ENCODE results near the gene PXYLP1. TPM values are rescaled to one million over a fixed set of nuclear protein-coding genes. Genes with fewer than 3 reads are reported as not detected.

PXYLP1 gene
- total RNA-seq, 1 donor from 2014 or later, result 21.2 TPM

DNA sequence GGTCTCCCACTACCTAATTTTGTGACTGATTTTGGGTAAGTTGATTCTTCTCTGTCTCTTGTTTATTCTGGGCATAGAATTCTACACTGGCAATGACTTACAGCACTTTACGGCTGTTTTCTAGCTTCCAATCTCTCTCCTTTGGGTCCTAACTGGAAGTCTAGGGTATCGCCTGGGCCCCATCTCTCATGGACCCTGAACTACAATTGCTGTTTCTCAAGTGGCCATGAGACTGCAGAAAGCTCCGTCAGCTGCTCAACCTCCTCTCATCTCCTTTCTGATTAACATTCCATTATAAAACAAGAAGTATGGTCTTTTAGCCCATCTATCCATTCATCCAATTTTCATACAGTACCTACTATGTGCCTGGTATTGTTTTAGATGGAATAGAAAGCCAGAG lies 4.4 kb upstream of the PXYLP1 start:
- H3K27me3 Mint-ChIP-seq (ENCODE audit: unreplicated experiment), result no peaks in the 10 kb centered on the region
- H3K4me3 Mint-ChIP-seq (ENCODE audit: unreplicated experiment), result no peak overlapping the region
- DNase-seq (ENCODE audit: extremely low spot score, unreplicated experiment), result peak; percentile 7
- peak overlapping the region; percentile 58 for H3K27ac Mint-ChIP-seq (ENCODE audit: unreplicated experiment)
- H3K9me3 Mint-ChIP-seq (ENCODE audit: unreplicated experiment), result peaks cover 17% of the 10 kb centered on the region
- H3K36me3 Mint-ChIP-seq (ENCODE audit: unreplicated experiment), result peaks cover 1% of the 10 kb centered on the region
- TF ChIP-seq, protein P1, sequence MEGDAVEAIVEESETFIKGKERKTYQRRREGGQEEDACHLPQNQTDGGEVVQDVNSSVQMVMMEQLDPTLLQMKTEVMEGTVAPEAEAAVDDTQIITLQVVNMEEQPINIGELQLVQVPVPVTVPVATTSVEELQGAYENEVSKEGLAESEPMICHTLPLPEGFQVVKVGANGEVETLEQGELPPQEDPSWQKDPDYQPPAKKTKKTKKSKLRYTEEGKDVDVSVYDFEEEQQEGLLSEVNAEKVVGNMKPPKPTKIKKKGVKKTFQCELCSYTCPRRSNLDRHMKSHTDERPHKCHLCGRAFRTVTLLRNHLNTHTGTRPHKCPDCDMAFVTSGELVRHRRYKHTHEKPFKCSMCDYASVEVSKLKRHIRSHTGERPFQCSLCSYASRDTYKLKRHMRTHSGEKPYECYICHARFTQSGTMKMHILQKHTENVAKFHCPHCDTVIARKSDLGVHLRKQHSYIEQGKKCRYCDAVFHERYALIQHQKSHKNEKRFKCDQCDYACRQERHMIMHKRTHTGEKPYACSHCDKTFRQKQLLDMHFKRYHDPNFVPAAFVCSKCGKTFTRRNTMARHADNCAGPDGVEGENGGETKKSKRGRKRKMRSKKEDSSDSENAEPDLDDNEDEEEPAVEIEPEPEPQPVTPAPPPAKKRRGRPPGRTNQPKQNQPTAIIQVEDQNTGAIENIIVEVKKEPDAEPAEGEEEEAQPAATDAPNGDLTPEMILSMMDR (IDR thresholded peaks at IDR 0.05), result no peak
- H3K4me1 Mint-ChIP-seq (ENCODE audit: unreplicated experiment), result peaks cover 28% of the 10 kb centered on the region

DNA sequence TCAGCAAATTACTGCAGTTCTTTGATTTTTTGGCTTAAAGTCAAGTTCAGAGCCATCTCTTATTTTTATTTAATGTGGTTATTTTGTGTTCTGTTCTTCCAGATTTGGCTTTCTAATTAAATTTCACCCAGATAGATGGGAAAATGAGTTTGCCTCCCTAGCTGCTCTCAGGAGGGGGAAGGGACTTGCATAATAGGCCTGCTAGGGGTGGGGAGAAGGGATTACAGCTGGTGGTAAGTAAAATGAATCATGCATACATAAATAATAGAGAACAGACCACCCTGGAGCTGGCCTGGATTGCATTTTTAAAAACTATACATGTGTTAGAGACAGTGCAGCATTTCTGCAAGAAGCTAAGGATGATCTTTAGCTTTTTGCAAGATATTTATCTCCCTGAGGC lies 3.9 kb upstream of the PXYLP1 start:
- peaks cover 32% of the 10 kb centered on the region for H3K4me1 Mint-ChIP-seq (ENCODE audit: unreplicated experiment)
- H3K4me3 Mint-ChIP-seq (ENCODE audit: unreplicated experiment), result no peak overlapping the region
- TF ChIP-seq, protein P1 (IDR thresholded peaks at IDR 0.05), result no peak
- DNase-seq (ENCODE audit: extremely low spot score, unreplicated experiment), result peak; percentile 30
- H3K27me3 Mint-ChIP-seq (ENCODE audit: unreplicated experiment), result no peaks in the 10 kb centered on the region
- H3K9me3 Mint-ChIP-seq (ENCODE audit: unreplicated experiment), result peaks cover 17% of the 10 kb centered on the region
- peaks cover 1% of the 10 kb centered on the region for H3K36me3 Mint-ChIP-seq (ENCODE audit: unreplicated experiment)
- peak overlapping the region; percentile 58 for H3K27ac Mint-ChIP-seq (ENCODE audit: unreplicated experiment)

DNA sequence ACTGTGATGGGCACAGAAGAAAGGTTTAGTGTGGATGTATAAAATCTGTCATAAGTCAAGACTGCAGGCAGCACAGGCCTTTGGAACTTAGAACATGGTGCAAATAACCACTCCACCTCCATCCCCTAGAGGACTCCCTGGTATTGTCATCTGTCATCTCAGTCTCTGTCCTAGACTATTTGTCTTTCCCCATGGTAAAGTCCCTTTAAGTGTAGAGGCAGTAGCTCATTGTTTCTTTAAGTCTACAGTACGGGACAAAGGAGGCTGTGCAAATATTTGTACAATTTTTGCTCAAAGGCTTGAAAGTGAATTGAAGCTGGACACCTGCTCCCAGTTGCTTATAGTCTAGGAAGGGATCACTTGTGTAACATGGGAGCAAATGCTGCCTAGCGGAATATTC lies 3.2 kb upstream of the PXYLP1 start:
- Mint-ChIP-seq H3K4me3 (ENCODE audit: unreplicated experiment) (no peak overlapping the region), H3K27me3 (ENCODE audit: unreplicated experiment) (no peaks in the 10 kb centered on the region), H3K36me3 (ENCODE audit: unreplicated experiment) (peaks cover 1% of the 10 kb centered on the region), H3K27ac (ENCODE audit: unreplicated experiment) (no peak overlapping the region), H3K9me3 (ENCODE audit: unreplicated experiment) (peaks cover 17% of the 10 kb centered on the region), H3K4me1 (ENCODE audit: unreplicated experiment) (peaks cover 35% of the 10 kb centered on the region)
- DNase-seq (ENCODE audit: extremely low spot score, unreplicated experiment), result no peak
- TF ChIP-seq, protein P1 (IDR thresholded peaks at IDR 0.05), result no peak

DNA sequence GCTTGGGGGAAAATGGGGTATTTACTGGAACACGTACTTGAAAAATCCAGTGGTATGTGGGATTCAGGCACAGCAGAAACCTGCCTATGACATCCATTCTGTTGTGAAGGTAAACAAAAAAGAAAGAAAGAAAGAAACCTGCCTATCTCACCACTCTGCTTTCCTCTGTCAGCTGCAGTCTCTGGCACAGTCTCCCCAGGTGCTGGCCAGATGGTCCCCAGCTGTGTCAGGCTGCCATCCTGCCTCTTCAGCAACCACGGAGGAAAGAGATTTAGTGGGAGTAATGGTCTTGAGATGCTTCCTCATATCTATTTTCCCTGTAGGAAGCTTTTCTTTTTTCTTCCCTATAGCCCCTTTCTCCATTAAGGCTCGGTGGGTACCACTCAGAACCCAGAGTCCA lies 2.5 kb upstream of the PXYLP1 start:
- TF ChIP-seq, protein P1 (IDR thresholded peaks at IDR 0.05), result no peak
- peaks cover 14% of the 10 kb centered on the region for H3K9me3 Mint-ChIP-seq (ENCODE audit: unreplicated experiment)
- no peak overlapping the region for H3K4me3 Mint-ChIP-seq (ENCODE audit: unreplicated experiment)
- H3K4me1 Mint-ChIP-seq (ENCODE audit: unreplicated experiment), result peaks cover 38% of the 10 kb centered on the region
- H3K27ac Mint-ChIP-seq (ENCODE audit: unreplicated experiment), result no peak overlapping the region
- peak; percentile 44 for DNase-seq (ENCODE audit: extremely low spot score, unreplicated experiment)
- no peaks in the 10 kb centered on the region for H3K36me3 Mint-ChIP-seq (ENCODE audit: unreplicated experiment)
- H3K27me3 Mint-ChIP-seq (ENCODE audit: unreplicated experiment), result no peaks in the 10 kb centered on the region

DNA sequence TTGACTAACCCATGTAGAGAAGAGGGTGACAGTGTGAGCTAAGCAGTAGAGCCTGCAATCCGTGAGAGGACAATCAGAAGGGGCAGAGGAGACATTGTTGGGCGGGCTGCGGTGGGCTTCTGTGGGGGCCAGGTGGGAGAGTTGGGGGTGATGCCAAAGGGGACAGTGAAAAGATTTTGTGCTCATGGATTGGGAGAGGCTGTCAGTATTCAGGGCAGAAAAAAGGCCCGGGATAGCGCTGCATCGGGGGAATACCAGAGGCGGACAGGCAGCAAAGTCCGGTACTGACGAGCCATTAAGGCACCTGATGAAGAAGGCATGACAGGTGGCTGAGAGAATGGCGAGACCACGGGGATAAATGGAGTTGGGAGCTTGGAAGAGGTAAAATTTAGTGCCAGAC lies 1.3 kb upstream of the PXYLP1 start:
- TF ChIP-seq, protein P1 (IDR thresholded peaks at IDR 0.05), result no peak
- Mint-ChIP-seq H3K27me3 (ENCODE audit: unreplicated experiment) (no peaks in the 10 kb centered on the region), H3K36me3 (ENCODE audit: unreplicated experiment) (no peaks in the 10 kb centered on the region), H3K9me3 (ENCODE audit: unreplicated experiment) (peaks cover 6% of the 10 kb centered on the region), H3K27ac (ENCODE audit: unreplicated experiment) (no peak overlapping the region), H3K4me3 (ENCODE audit: unreplicated experiment) (peak overlapping the region; percentile 26), H3K4me1 (ENCODE audit: unreplicated experiment) (peaks cover 38% of the 10 kb centered on the region)
- DNase-seq (ENCODE audit: extremely low spot score, unreplicated experiment), result peak; percentile 79

All from osteocyte (in vitro differentiated cells).